Femur (tissue), 1 donor: ENCODE results near the gene KRTAP10-11.
"Not testable (repeated sequence)": the region's sequence is repeated elsewhere in the genome, so short reads cannot be mapped to it uniquely, and the experiment has no call there.

Experiments used
- DNase-seq: peaks from one replicate; pipeline ENCODE4 v3.0.0-alpha.2; 2017

The KRTAP10-11 gene

DNA sequence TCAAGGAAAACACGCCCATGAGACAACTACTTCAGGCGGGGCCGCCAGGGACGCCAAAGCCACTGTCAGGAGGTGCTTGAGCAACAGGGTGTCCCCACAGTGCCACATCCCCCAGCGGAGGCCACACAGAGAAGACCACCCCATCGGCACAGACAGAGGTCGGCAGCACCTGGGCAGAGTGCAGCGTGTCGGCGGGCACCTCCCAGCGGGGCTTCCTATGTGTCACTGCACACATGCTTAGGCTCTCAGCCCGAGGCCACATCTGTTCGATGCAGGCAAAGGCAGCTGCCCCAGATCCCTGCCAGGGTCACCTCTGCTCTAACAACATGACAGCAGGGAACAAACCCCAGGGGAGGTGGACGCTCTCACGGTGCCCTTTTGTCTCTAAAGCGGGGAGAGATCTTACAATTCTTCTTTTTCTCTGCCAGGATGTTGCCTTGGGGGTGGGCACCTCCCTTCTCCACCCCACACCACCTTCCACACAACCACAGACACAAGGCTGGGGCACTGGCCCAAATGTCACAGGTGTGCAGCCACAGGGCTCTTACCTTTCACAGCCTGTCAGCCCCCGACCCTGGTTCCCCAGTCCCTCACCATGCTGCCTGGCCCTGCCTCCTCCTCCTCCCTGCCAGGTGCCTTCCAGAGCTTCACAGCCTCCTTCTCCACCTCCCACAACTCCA is 30.2 kb upstream of the KRTAP10-11 start:
- DNase-seq, result no peak

DNA sequence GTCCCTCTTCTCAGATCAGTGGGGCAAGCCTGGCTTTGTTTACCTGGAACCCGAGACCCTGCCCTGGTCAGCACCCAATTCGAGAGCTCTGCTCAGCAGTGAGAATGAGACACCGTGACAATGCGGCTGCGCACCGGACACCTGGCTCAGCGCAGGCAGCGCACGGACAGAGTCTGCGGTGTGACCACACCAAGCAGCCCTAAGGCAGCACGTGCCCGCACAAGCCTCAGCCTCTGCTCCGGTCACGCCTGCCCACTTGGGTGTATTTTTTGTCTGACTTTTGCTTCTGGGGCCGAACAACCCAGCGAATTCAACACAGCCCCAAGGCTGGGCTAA is 29.7 kb upstream of the KRTAP10-11 start:
- no peak for DNase-seq

DNA sequence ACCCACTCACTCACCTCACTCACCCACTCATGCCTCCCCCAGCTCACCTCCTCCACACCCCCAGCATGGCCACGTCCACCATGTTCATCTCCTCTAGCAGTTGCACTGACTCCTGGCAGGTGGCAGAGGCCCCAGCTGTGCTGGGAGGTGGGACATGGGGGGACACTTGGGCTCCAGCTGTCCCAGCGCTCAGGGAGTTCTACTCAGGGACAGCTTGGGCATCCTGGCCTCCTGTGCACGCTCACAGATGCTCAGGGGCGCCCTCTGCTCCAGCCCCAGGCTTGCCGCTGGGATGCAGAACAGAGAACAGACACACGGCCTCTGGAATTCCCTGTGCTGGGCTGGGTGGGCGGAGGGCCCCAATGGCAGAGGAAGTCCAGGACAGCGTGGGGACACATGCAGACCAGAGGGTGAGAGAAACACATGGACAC is 29.1 kb upstream of the KRTAP10-11 start:
- DNase-seq, result no peak

DNA sequence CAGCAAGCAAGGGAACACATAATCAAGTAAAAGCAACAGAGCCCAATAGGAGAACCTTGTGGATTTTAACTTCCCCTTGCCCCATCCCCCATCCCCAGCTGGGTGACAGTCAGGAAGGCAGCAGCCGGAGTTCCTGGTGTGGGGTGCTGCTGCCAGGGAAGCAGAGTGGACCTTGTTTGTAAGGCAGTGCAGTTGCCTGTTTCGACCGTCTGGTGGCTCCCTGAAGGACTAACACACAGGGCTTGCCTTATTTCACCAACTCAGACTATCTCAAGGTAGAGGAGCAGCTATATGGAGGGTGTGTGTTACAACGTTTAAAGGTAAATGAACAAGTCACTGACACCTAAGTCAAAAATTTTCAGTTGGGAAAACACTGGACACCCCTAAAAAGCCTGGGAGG is 27.7 kb upstream of the KRTAP10-11 start:
- no peak for DNase-seq

DNA sequence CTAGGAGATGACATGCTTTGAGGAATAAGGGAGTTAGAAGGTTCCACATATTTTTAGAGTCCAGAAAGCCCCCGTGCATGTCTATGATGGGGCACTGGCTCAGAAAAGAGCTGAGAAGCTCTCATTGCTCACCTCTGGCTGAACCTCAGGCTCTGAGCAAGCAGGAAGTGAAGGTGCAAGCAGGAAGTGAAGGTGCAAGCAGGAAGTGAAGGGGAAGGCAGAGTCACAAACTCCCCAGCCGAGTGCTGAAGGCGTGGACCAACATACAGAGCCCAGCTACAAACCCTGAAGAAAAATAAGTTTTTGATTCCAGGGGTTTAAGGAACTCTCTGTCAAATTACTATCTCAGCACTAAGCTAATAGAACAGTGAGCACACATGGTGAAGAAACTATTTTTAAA is 27.3 kb upstream of the KRTAP10-11 start:
- DNase-seq, result no peak

DNA sequence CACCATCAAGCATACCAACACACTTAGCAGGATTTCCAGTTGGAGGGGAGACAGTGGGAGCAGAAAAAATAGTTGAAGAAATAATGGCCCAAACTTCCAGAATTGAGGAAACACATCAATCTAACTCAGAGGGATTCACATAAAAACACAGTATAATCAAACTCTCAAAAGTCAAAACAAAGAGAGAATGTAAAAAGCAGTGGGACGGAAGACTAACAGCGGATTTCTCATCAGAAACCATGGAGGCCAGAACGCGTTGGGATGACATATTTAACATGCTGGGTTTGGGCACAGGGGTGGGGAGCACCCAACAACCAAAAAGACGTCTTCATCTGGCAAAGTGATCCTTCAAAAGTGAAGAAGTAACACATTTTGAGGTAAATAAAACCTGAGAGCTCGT is 26.3 kb upstream of the KRTAP10-11 start:
- DNase-seq, result no peak

DNA sequence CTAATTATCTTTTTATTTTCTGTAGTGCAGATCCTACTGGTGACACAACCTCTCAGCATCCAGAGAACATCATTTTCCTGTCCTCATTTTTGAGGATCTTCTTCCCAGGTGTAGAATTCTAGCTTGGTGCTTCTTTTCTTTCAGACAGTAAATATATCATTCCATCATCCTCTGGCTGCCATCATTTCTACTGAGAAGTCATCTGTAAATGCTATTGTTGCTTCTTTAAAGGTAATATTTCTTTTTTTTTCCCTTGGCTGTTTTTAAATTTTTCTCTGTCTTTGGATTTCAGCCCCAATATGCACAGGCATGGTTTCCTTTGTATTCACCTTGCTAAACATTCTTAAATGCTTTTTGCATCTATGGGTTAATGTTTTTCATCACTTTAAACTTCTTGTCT is 22.6 kb upstream of the KRTAP10-11 start:
- DNase-seq, result no peak

DNA sequence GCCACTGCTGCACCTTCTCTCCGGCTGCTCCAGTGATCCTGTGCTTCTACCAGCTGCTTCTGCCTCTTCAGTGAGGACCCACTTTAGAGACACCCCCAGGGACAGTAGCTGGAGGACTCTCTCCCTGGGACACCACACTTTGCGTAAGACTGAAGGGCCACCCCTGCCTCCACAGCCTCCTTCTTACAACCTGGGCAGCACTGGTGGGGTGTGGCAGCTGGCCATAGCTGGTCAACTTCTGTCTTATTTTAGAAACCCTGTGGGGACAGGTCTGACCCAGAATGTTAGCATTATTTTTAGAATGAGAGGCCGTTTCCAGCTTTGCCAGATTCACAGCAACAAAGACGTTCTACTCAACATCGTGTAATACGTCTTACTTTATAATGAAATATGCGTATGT is 20.5 kb upstream of the KRTAP10-11 start:
- DNase-seq, result no peak

DNA sequence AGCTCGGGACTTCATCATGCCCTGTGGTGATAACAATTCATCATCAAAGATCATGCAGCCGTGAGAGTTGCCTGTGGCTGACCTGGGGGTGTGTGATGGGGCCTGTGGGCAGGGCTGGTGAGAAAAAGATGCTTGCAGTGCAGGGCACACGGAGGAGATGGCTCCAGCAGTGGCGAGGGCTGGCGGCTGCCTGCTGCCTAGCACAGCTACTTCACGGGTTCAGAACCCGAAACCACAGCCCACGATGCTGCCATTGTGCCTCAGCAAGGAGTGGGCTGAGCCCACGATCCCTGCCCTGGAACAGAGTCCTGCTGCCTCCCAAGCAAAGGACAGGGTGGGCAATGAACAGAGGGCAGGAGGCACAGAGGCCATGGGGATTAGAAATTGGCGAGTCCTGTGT is 20.0 kb upstream of the KRTAP10-11 start:
- no peak for DNase-seq

DNA sequence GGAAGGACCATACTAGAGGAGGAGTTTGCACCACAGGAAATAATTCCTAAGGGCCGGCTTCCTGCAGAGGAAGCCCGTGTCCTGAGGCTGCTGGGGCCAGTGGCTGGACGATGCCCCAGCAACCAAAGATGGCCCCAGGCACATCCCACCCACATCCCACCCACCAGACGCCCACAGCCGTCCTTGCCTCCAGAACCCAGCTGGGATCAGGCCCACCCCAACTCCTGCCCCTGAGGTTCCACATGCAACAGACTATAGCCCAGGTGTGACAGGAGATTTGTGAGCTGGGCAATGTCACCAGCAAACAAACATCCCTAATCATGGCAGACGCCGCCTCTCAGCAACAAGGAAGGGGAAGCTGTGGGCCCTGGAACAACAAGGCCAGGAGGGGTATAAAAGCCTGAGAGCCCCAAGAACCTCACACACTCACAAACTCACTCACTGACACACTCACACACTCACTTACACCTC is 19.5 kb upstream of the KRTAP10-11 start, which contains the start of gene KRTAP10-9:
KRTAP10-9 (plus strand) TSS at position 421 of the 471 bp plus-strand sequence. CDS start 79 bp downstream, outside the sequence.
- DNase-seq, result no peak

DNA sequence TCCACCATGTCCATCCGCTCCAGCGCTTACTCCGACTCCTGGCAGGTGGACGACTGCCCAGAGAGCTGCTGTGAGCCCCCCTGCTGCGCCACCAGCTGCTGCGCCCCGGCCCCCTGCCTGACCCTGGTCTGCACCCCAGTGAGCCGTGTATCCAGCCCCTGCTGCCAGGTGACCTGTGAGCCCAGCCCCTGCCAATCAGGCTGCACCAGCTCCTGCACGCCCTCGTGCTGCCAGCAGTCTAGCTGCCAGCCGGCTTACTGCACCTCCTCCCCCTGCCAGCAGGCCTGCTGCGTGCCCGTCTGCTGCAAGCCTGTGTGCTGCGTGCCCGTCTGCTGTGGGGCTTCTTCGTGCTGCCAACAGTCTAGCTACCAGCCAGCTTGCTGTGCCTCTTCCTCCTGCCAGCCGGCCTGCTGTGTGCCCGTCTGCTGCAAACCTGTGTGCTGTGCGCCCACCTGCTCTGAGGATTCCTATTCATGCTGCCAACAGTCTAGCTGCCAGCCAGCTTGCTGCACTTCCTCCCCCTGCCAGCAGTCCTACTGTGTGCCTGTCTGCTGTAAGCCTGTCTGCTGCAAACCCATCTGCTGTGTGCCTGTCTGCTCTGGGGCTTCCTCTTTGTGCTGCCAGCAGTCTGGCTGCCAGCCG is 18.9 kb upstream of the KRTAP10-11 start:
- DNase-seq, result not testable (repeated sequence)

DNA sequence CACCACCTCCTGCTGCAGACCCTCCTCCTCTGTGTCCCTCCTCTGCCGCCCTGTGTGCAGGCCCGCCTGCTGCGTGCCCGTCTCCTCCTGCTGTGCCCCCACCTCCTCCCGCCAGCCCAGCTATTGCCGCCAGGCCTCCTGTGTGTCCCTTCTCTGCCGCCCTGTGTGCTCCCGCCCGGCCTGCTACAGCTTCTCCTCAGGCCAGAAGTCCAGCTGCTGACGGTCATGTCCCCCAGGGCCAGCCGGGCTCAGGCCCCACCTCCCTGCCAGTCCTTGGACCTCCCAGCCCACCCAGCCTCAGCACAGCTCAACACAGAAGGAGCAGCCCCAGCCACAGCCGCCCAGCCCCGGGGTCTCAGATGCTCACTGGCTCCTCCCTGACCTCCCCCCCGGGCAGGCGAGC is 18.4 kb upstream of the KRTAP10-11 start:
- not testable (repeated sequence) for DNase-seq

DNA sequence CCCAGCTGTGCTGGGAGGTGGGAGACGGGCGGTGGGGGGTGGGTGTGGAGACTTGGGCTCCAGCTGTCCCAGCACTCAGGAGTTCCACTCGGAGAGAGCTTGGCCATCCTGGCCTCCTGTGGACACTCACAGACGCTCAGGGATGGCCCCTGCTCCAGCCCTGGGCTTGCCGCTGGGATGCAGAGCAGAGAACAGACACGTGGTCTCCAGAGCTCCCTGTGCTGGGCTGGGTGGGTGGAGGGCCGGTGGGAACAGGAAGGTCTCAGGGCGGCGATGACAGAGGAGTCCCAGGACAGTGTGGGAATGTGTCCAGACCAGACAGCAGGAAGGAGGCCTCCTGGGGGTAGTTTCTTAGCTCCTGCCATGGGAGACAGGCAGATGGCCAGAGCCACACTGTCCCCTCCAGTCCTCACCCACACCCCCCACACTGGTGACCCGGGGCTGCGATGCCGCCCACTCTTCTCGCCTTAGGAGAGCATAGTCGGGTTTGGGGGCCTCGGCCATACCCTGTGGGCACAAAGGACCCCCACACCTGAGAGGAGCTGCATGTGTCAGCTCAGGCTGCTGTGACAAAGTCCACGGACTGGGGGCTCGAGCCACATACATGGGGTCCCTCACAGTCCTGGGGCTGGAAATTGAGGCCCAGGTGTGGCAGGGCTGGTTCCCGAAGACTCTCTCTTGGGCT is 17.4 kb upstream of the KRTAP10-11 start:
- no peak for DNase-seq

DNA sequence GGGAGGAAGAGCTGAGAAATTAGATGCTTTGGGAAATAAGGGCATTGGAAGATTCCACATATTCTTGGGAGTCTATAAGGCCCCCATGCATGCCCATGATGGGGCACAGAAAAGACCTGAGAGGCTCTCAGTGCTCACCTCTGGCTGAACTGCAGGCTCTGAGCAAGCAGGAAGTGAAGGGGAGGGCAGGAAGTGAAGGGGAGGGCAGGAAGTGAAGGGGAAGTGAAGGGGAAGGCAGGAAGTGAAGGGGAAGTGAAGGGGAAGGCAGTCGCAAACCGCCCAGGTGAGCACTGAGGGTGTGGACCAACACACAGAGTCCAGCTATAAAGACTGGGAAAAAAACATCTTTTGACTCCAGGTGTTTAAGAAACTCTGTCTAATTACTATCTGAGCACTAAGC is 15.8 kb upstream of the KRTAP10-11 start:
- DNase-seq, result no peak

DNA sequence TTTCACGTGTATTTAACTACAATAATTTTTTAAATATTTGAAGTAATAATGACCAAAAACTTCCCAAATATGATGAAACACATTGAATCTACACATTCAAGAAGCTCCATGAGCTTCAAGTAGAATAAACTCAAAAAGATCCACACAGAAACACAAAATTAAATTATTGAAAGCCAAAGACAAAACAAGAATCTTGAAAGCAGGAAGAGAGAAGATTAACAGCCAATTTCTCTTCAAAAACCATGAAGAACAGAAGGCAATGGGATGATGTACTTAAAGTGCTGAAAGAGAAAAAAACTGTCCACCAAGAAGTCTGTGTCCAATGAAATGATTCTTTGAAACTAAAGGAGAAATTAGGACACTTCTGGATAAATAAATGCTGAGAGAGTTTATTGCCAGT is 14.1 kb upstream of the KRTAP10-11 start:
- DNase-seq, result no peak

DNA sequence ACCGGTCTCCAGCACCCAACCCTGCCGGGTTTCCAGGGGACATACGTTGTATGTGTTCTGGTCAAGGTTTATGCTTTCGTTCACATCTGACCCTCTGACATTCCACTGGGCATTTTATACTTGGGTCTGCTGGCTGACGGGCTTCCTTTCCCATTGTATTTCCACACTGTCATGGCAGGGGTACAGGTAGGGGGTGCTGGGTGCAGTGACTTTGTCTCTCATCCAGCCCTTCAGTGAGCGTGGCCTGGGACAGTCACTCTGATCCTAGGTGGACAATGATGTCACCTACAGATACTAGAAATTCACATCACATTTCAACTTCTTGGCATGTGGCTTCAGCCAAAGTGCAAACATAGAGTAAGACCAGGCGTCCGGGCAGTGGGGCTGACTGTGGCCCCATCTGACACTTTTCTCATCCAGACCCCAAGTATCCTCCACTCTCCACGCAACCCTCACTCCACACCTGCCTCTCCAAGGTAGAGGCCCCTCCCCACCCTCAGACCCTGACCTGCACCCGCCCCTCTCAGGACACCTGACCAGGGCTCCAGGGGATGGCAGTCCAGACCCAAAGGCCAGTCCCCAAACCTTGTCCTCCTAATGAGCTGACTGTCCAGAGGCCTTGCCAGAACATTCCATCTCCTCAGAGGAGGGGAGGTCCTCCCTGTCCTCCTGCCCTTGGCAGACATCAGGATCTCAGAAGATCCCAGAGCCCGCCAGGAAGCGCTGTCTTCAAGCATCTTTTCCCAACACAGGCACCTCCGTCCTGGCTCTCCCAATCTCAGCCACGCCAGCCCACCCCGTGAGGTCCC is 9.8 kb upstream of the KRTAP10-11 start:
- no peak for DNase-seq

DNA sequence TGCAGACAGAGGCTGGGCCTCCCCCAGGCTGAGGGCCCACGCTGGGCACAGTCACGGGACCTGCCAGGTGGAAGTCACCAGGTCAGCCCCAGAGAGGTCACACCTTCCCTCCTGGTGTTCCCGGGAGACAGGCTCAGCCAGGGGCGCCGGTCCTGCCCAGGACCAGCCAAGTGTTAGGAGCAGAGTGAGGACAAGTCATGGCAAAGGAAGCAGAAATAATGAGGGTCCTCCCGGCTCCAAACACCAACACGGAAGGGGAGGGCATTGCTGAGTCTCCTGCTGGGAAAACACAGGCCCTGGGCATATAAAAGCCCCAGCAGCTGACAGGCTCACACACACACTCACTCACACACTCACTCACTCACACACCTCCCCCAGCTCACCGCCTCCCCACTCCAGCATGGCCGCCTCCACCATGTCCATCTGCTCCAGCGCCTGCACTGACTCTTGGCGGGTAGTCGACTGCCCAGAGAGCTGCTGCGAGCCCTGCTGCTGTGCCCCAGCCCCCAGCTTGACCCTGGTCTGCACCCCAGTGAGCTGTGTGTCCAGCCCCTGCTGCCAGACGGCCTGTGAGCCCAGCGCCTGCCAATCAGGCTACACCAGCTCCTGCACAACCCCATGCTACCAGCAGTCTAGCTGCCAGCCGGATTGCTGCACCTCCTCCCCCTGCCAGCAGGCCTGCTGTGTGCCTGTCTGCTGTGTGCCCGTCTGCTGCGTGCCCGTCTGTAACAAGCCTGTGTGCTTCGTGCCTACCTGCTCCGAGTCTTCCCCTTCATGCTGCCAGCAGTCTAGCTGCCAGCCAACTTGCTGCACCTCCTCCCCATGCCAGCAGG is 9.0 kb upstream of the KRTAP10-11 start, which contains the start of gene KRTAP10-10:
KRTAP10-10 (plus strand) TSS at position 339 of the 833 bp plus-strand sequence; CDS start at position 401, 62 bp downstream.
- DNase-seq, result no peak

DNA sequence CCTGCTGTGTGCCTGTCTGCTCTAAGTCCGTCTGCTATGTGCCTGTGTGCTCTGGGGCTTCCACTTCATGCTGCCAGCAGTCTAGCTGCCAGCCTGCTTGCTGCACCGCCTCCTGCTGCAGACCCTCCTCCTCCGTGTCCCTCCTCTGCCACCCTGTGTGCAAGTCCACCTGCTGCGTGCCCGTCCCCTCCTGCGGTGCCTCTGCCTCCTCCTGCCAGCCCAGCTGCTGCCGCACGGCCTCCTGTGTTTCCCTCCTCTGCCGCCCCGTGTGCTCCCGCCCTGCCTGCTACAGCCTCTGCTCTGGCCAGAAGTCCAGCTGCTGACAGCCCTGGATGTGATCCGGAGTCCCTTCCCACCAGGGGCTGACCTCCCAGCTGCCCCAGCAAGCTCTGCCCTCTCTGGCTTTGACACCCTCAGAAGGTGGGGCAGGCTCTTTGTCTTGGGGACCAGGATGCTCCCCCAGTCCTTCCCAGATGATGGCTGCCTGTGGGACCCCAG is 8.3 kb upstream of the KRTAP10-11 start:
- not testable (repeated sequence) for DNase-seq

DNA sequence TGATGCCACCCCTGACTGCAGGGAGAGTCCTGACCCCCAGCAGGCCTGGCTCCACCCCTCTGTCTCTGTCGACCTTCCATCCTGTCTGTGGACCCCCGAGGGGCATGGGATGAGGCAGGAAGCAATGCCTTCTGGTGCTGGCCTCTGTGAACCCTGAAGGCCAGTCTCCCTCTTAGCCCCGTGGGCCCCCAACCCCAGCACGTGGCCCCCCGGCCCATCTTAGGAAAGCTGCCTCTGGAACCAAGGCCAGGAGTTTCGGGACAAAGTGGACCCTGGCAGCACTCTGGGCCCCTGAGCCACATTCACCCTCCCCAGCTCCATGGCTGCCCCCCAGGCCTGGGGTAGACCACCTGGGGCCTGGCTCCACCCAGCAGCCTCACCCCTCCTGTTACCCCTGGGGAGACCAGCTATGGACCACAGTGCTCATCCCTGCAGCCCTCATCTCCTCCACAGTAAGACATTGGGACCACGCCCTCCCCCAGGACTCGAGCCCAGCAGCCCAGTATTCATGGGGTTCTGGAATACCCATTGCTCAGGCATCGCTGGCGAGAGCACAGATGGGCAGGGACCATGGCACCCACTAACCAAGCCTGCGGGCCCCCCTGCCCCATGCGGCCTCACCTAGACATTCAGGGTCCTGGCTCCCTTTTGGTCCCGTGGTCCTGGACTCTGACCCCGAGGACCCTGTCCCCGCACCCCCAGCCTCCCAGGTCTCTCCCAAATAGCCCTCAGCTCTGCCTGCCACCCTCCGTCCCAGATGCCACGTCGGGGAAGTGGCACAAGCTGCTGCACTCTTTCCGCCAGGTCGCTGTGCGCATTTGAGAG is 7.5 kb upstream of the KRTAP10-11 start:
- DNase-seq, result not testable (repeated sequence)

DNA sequence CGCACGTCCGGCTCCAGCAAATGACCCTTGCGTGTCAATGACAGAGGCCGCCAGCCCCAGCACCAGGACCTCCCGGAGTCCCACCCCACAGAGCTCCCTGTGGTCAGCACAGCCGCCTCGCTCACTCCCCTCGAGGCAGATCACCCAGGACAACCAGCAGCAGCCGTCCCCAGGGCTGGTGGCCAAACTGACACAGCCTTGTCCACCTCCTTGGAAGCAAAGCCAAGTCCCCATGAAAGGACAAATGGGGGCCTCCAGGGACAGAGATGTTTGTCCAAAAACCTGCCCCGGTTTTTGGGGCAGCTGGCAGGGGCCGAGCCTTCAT is 6.9 kb upstream of the KRTAP10-11 start:
- no peak for DNase-seq

DNA sequence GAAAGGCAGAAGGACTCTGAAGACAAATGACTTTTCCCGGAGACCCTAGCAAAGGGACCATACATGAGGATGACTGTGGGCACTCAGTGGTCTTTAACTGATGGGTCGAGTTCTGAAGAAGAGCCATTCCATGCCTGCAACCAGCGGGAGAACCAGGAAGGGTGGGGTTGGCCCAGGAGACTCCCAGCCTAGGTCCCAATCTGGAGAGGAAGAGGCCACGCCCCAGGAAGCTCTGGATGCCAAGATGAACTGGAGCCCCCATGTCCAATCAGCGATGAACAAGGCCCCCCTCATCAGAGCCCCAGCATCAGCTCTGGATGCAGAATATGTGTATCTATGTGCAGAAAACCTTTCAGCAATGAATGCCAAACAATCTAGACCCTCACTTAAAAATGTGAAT is 5.5 kb upstream of the KRTAP10-11 start:
- no peak for DNase-seq
